Testis (tissue), 2 donors: ENCODE results near the gene TRIM21.

Experiments used
- POLR2A ChIP-seq: fragments of 450-650 bp; IDR thresholded peaks from one replicate; pipeline ENCODE4 v1.6.1; 2017; ENCODE audit warnings: antibody characterized with exemption, mild to moderate bottlenecking, moderate library complexity
- TF ChIP-seq, protein P1 (sequence below), 3 experiments: fragments of 450-650 bp in 2 of 3; fragments of 200-600 bp in 1 of 3; sonication (generic) in 1 of 3; IDR thresholded peaks; one replicate each; pipeline ENCODE4 v1.5.1; 2016 to 2019; ENCODE audit warnings: antibody characterized with exemption in 3 of 3, mild to moderate bottlenecking in 2 of 3, moderate library complexity in 1 of 3

GRCh38 chr11:4375431-4376140 is 17.9 kb downstream of the TRIM21 start:
- TF ChIP-seq, protein P1, sequence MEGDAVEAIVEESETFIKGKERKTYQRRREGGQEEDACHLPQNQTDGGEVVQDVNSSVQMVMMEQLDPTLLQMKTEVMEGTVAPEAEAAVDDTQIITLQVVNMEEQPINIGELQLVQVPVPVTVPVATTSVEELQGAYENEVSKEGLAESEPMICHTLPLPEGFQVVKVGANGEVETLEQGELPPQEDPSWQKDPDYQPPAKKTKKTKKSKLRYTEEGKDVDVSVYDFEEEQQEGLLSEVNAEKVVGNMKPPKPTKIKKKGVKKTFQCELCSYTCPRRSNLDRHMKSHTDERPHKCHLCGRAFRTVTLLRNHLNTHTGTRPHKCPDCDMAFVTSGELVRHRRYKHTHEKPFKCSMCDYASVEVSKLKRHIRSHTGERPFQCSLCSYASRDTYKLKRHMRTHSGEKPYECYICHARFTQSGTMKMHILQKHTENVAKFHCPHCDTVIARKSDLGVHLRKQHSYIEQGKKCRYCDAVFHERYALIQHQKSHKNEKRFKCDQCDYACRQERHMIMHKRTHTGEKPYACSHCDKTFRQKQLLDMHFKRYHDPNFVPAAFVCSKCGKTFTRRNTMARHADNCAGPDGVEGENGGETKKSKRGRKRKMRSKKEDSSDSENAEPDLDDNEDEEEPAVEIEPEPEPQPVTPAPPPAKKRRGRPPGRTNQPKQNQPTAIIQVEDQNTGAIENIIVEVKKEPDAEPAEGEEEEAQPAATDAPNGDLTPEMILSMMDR (IDR thresholded peaks at IDR 0.05): no peak
- TF ChIP-seq POLR2A: no peak
